Hindlimb muscle (tissue), 1 donor: ENCODE measurements around the gene MYOM1. TPM values are rescaled to one million over a fixed set of nuclear protein-coding genes. Genes with fewer than 3 reads are reported as not detected.
"Not testable (repeated sequence)": the region's sequence is repeated elsewhere in the genome, so short reads cannot be mapped to it uniquely, and the experiment has no call there.

Source experiments
- DNase-seq: peaks from one replicate; pipeline ENCODE4 v3.0.0-alpha.2; 2013
- polyA plus RNA-seq: library from polyadenylated mRNA; unstranded; fragments of 120-200 nt; gene quantifications from one replicate; pipeline ENCODE4 v1.2.1, GENCODE V29; 2013; ENCODE audit not compliant: insufficient read length

The MYOM1 gene
- polyA plus RNA-seq, 1 donor: 679 TPM

- DNase-seq: no peak
These were observed 166.7 kb downstream of the MYOM1 start for GRCh38 chr18:3053081-3053480.

GRCh38 chr18:3052411-3052758, 167.4 kb downstream of the MYOM1 start:
- DNase-seq: no peak

- DNase-seq: no peak
These were observed 167.9 kb downstream of the MYOM1 start for GRCh38 chr18:3051718-3052410.

- DNase-seq: not testable (repeated sequence)
These were observed 169.8 kb downstream of the MYOM1 start for GRCh38 chr18:3049897-3050454.

GRCh38 chr18:3048820-3049349, 170.9 kb downstream of the MYOM1 start:
- DNase-seq: no peak

- DNase-seq: no peak
These were observed 171.6 kb downstream of the MYOM1 start for GRCh38 chr18:3048121-3048520.

- no peak for DNase-seq
These were observed 173.5 kb downstream of the MYOM1 start for GRCh38 chr18:3046216-3046808.

GRCh38 chr18:3044931-3045698, 174.7 kb downstream of the MYOM1 start:
- DNase-seq: peak; percentile 17

- DNase-seq: no peak
These were observed 177.4 kb downstream of the MYOM1 start for GRCh38 chr18:3042379-3042778.

- no peak for DNase-seq
These were observed 177.9 kb downstream of the MYOM1 start for GRCh38 chr18:3041843-3042242.

- no peak for DNase-seq
These were observed 178.9 kb downstream of the MYOM1 start for GRCh38 chr18:3040881-3041280.

GRCh38 chr18:3040173-3040572, 179.6 kb downstream of the MYOM1 start:
- no peak for DNase-seq

GRCh38 chr18:3037423-3037915, 182.3 kb downstream of the MYOM1 start:
- no peak for DNase-seq

GRCh38 chr18:3036108-3036507, 183.7 kb downstream of the MYOM1 start:
- no peak for DNase-seq

- no peak for DNase-seq
These were observed 184.1 kb downstream of the MYOM1 start for GRCh38 chr18:3035635-3036034.

- DNase-seq: no peak
These were observed 187.0 kb downstream of the MYOM1 start for GRCh38 chr18:3032721-3033120.

GRCh38 chr18:3029215-3029952, 190.4 kb downstream of the MYOM1 start:
- peak; percentile 59 for DNase-seq

GRCh38 chr18:3028115-3028514, 191.7 kb downstream of the MYOM1 start:
- DNase-seq: not testable (repeated sequence)

GRCh38 chr18:3027370-3027891, 192.3 kb downstream of the MYOM1 start:
- no peak for DNase-seq

- DNase-seq: no peak
These were observed 194.2 kb downstream of the MYOM1 start for GRCh38 chr18:3025544-3025943.

- DNase-seq: not testable (repeated sequence)
These were observed 196.2 kb downstream of the MYOM1 start for GRCh38 chr18:3023603-3024002.
